Measurements from ENCODE around the gene RNF141. TPM values are rescaled to one million over a fixed set of nuclear protein-coding genes. Genes with fewer than 3 reads are reported as not detected.

The RNF141 gene
- total RNA-seq, 1 experiment from 2014 or later, result 23.2 TPM

- ATAC-seq (peak; percentile 73), DNase-seq (ENCODE audit: low spot score) (no peak)
- ChIA-PET CTCF (interaction anchor here (0.8 to 1.4 kb wide), 4 partner anchors 9 to 247 kb away, joined by 3 to 4 read pairs (median 4); no protein-coding TSS in a partner anchor), POLR2A (no interaction called here)
- H3K4me3 Mint-ChIP-seq, result no peak overlapping the region
- H3K36me3 Mint-ChIP-seq, result no peaks in the 10 kb centered on the region
- H3K27me3 Mint-ChIP-seq (ENCODE audit: low read depth), result peaks cover 3% of the 10 kb centered on the region; the same call in 1 of the 2 replicates
- peaks cover 17% of the 10 kb centered on the region for H3K4me1 Mint-ChIP-seq
- H3K27ac Mint-ChIP-seq, result no peak overlapping the region; the same call in 1 of the 2 replicates
- no peaks in the 10 kb centered on the region for H3K9me3 Mint-ChIP-seq
- TF ChIP-seq GTF2I (CRISPR knock-in tag; conservative IDR thresholded peaks at IDR 0.05) (no peak), ZMAT4 (CRISPR knock-in tag; IDR thresholded peaks at IDR 0.05) (no peak), AR (CRISPR knock-in tag; IDR thresholded peaks at IDR 0.05) (no peak), IRF2 (CRISPR knock-in tag; IDR thresholded peaks at IDR 0.05; ENCODE audit: borderline replicate concordance, low read depth) (no peak), ELF4 (CRISPR knock-in tag; IDR thresholded peaks at IDR 0.05; ENCODE audit: low read depth) (no peak), HMGA2 (CRISPR knock-in tag; IDR thresholded peaks at IDR 0.05) (no peak), ATF6 (CRISPR knock-in tag; IDR thresholded peaks at IDR 0.05) (no peak), ZBTB43 (CRISPR knock-in tag; IDR thresholded peaks at IDR 0.05) (no peak), ZNF138 (CRISPR knock-in tag; conservative IDR thresholded peaks at IDR 0.05) (no peak), HMGXB4 (CRISPR knock-in tag; IDR thresholded peaks at IDR 0.05) (no peak), ZNF281 (CRISPR knock-in tag; IDR thresholded peaks at IDR 0.05) (no peak), NR1H2 (CRISPR knock-in tag; IDR thresholded peaks at IDR 0.05) (no peak), ZBTB21 (CRISPR knock-in tag; IDR thresholded peaks at IDR 0.05; ENCODE audit: borderline replicate concordance) (no peak), JAZF1 (CRISPR knock-in tag; IDR thresholded peaks at IDR 0.05) (no peak), ZNF671 (CRISPR knock-in tag; IDR thresholded peaks at IDR 0.05) (no peak), CBFB (CRISPR knock-in tag; IDR thresholded peaks at IDR 0.05; ENCODE audit: low read depth) (no peak), E2F4 (CRISPR knock-in tag; IDR thresholded peaks at IDR 0.05; ENCODE audit: borderline replicate concordance, low read depth) (no peak)
These were observed 52.7 kb downstream of the RNF141 start for GRCh38 chr11:10488121-10488933.

Data from WTC11 (cell line).